H9 (cell line): ENCODE results near the gene ADGRL3. TPM values are rescaled to one million over a fixed set of nuclear protein-coding genes. Genes with fewer than 3 reads are reported as not detected.
"Not testable (repeated sequence)": the region's sequence is repeated elsewhere in the genome, so short reads cannot be mapped to it uniquely, and the experiment has no call there.

Experiments
- DNase-seq: peaks from one replicate; pipeline ENCODE4 v3.0.0-alpha.2; 2017
- H2AFZ ChIP-seq: one replicate; pipeline ENCODE4 v1.6.1; 2013; ENCODE audit warnings: mild to moderate bottlenecking, low read length, control low read depth, moderate library complexity
- H2AK5ac ChIP-seq: 2 replicates; pipeline ENCODE4 v1.6.1; 2013; ENCODE audit warnings: low read length, control low read depth, mixed read lengths; ENCODE audit not compliant: insufficient read length
- H2BK120ac ChIP-seq: one replicate; pipeline ENCODE4 v1.6.1; 2013; ENCODE audit warnings: low read depth, mild to moderate bottlenecking, low read length, control low read depth, inconsistent platforms; ENCODE audit not compliant: poor library complexity, severe bottlenecking
- H2BK12ac ChIP-seq: 2 replicates; pipeline ENCODE4 v1.6.1; 2013; ENCODE audit warnings: low read length, control low read depth, mixed read lengths, low read depth; ENCODE audit not compliant: insufficient read length
- H2BK15ac ChIP-seq: 2 replicates; pipeline ENCODE4 v1.6.1; 2013; ENCODE audit warnings: low read depth, low read length, control low read depth
- H2BK20ac ChIP-seq: one replicate; pipeline ENCODE4 v1.6.1; 2013; ENCODE audit warnings: low read depth, mild to moderate bottlenecking, low read length, control low read depth, inconsistent platforms; ENCODE audit not compliant: poor library complexity, severe bottlenecking
- H2BK5ac ChIP-seq: 2 replicates; pipeline ENCODE4 v1.6.1; 2013; ENCODE audit warnings: low read length, control low read depth, mixed read lengths; ENCODE audit not compliant: insufficient read length
- H3K14ac ChIP-seq: 2 replicates; pipeline ENCODE4 v1.6.1; 2013; ENCODE audit warnings: low read length, control low read depth; ENCODE audit not compliant: insufficient read depth
- H3K18ac ChIP-seq: 2 replicates; pipeline ENCODE4 v1.6.1; 2013; ENCODE audit warnings: low read depth, mild to moderate bottlenecking, mixed read lengths, low read length, control low read depth; ENCODE audit not compliant: insufficient read length
- H3K23ac ChIP-seq: 2 replicates; pipeline ENCODE4 v1.6.1; 2013; ENCODE audit warnings: low read length, control low read depth, mixed read lengths, low read depth; ENCODE audit not compliant: insufficient read length
- H3K23me2 ChIP-seq: 2 replicates; pipeline ENCODE4 v1.6.1; 2013; ENCODE audit warnings: low read depth, mild to moderate bottlenecking, mixed read lengths, low read length, control low read depth; ENCODE audit not compliant: insufficient read length, poor library complexity, severe bottlenecking
- H3K27ac ChIP-seq: 2 replicates; pipeline ENCODE4 v1.5.1; 2013; ENCODE audit warnings: low read length, control low read depth, mixed read lengths, low read depth; ENCODE audit not compliant: insufficient read length
- H3K27me3 ChIP-seq: 2 replicates; pipeline ENCODE4 v1.6.1; 2013; ENCODE audit warnings: low read length, control low read depth, inconsistent platforms; ENCODE audit not compliant: insufficient read depth
- H3K4ac ChIP-seq: 2 replicates; pipeline ENCODE4 v1.6.1; 2013; ENCODE audit warnings: low read depth, mild to moderate bottlenecking, control low read depth, inconsistent platforms, low read length, moderate library complexity
- H3K4me1 ChIP-seq: 2 replicates; pipeline ENCODE4 v1.6.1; 2013; ENCODE audit warnings: low read length, control low read depth, inconsistent platforms; ENCODE audit not compliant: insufficient read depth
- H3K4me2 ChIP-seq: 2 replicates; pipeline ENCODE4 v1.6.1; 2013; ENCODE audit warnings: low read length, control low read depth, mixed read lengths; ENCODE audit not compliant: insufficient read length, insufficient read depth
- H3K56ac ChIP-seq: 2 replicates; pipeline ENCODE4 v1.6.1; 2013; ENCODE audit warnings: low read depth, mild to moderate bottlenecking, mixed read lengths, low read length, control low read depth; ENCODE audit not compliant: insufficient read length
- H3K79me1 ChIP-seq: 2 replicates; pipeline ENCODE4 v1.6.1; 2013; ENCODE audit warnings: low read depth, mild to moderate bottlenecking, moderate library complexity, low read length, control low read depth, inconsistent platforms; ENCODE audit not compliant: insufficient read depth, poor library complexity, severe bottlenecking
- H3K79me2 ChIP-seq: 2 replicates; pipeline ENCODE4 v1.6.1; 2013; ENCODE audit warnings: low read length, control low read depth, inconsistent platforms; ENCODE audit not compliant: insufficient read depth
- H3K9ac ChIP-seq: 2 replicates; pipeline ENCODE4 v1.6.1; 2013; ENCODE audit warnings: low read length, control low read depth, mixed read lengths; ENCODE audit not compliant: insufficient read length; ENCODE audit errors: extremely low read depth
- H3K9me3 ChIP-seq: one replicate; pipeline ENCODE4 v1.6.1; 2013; ENCODE audit warnings: low read depth, low read length, inconsistent platforms; ENCODE audit not compliant: control insufficient read depth
- H3T11ph ChIP-seq: one replicate; pipeline ENCODE4 v1.6.1; 2013; ENCODE audit warnings: mild to moderate bottlenecking, low read length, control low read depth, inconsistent platforms
- H4K20me1 ChIP-seq: one replicate; pipeline ENCODE4 v1.6.1; 2013; ENCODE audit not compliant: control insufficient read depth, insufficient read length, insufficient read depth
- H4K5ac ChIP-seq: 2 replicates; pipeline ENCODE4 v1.6.1; 2013; ENCODE audit warnings: low read depth, mild to moderate bottlenecking, mixed read lengths, low read length, control low read depth; ENCODE audit not compliant: insufficient read length
- H4K8ac ChIP-seq: replicated peaks from 2 replicates; pipeline ENCODE4 v1.6.1; 2013; ENCODE audit warnings: low read length, control low read depth, mixed read lengths, low read depth; ENCODE audit not compliant: insufficient read length
- H4K91ac ChIP-seq: 2 replicates; pipeline ENCODE4 v1.6.1; 2013; ENCODE audit warnings: low read depth, mild to moderate bottlenecking, moderate library complexity, mixed read lengths, low read length, control low read depth; ENCODE audit not compliant: insufficient read length
- H3K27ac Mint-ChIP-seq, 3 experiments: 2 replicates in 2 of 3; 3 replicates in 1 of 3; pipeline ENCODE4 v1.8.0; 2020 to 2021; ENCODE audit warnings: mixed read lengths in 3 of 3, mild to moderate bottlenecking in 1 of 3, moderate library complexity in 1 of 3
- H3K27me3 Mint-ChIP-seq: 2 replicates; pipeline ENCODE4 v1.8.0; 2021; ENCODE audit warnings: low read depth, mild to moderate bottlenecking, moderate library complexity, mixed read lengths
- H3K36me3 Mint-ChIP-seq, 3 experiments: 2 replicates in 2 of 3; 3 replicates in 1 of 3; pipeline ENCODE4 v1.8.0; 2020 to 2021; ENCODE audit warnings: low read depth in 3 of 3, mixed read lengths in 3 of 3; ENCODE audit not compliant: insufficient read depth in 1 of 3
- H3K4me1 Mint-ChIP-seq, 2 experiments: 2 replicates each; pipeline ENCODE4 v1.8.0; 2020; ENCODE audit warnings: mixed read lengths in 2 of 2
- H3K4me3 Mint-ChIP-seq, 2 experiments: 2 replicates in 1 of 2; 3 replicates in 1 of 2; pipeline ENCODE4 v1.8.0; 2020 to 2021; ENCODE audit warnings: mild to moderate bottlenecking in 2 of 2, mixed read lengths in 2 of 2, moderate library complexity in 1 of 2
- H3K9me3 Mint-ChIP-seq, 2 experiments: 2 replicates in 1 of 2; 3 replicates in 1 of 2; pipeline ENCODE4 v1.8.0; 2020; ENCODE audit warnings: mild to moderate bottlenecking in 2 of 2, mixed read lengths in 2 of 2, moderate library complexity in 1 of 2
- whole genome bisulfite sequencing: extraction: QIAGEN DNeasy Blood & Tissue Kit; methylation state at CpG from one replicate; pipeline ENCODE4 v1.1.7; 2013; ENCODE audit warnings: missing lambda C conversion rate, low lambda C conversion rate, mixed read lengths; ENCODE audit not compliant: insufficient read length; ENCODE audit errors: extremely low coverage; 5-methylcytosine and 5-hydroxymethylcytosine counted together
- total RNA-seq: library from RNA; stranded (reverse); gene quantifications from 2 replicates; pipeline ENCODE4 v1.2.1, GENCODE V29; 2021
- TF ChIP-seq, protein P1 (sequence below): fragments of 200-600 bp; sonication (generic); conservative IDR thresholded peaks from 3 replicates; pipeline ENCODE4 v1.8.0; 2021; ENCODE audit warnings: antibody characterized with exemption, mild to moderate bottlenecking

ADGRL3 gene
- total RNA-seq, 1 experiment from 2014 or later: 5.9 TPM

DNA sequence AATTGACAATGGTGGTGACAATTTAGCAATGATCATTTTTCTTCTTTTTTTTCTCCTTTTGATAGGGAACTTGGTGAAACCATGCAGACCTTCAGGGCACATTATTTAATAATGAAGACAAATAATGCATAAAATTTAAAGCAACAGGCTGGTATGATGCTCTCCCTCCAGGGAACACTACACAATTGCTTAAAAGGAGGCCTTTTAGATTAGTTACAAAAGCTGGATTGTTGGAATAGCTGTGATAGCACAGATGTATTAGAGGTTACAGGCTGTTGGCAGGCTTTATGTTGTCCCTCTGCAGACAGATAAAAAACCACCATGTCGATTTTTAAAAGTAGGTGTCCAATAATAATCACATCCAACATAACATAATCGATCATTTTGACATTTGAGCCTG is 307.0 kb downstream of the ADGRL3 start:
- Histone ChIP-seq H3T11ph (no peak overlapping the region), H3K56ac (no peak overlapping the region), H4K5ac (no peak overlapping the region), H3K23me2 (no peaks in the 10 kb centered on the region), H2BK20ac (no peak overlapping the region), H3K23ac (no peak overlapping the region), H3K79me2 (no peaks in the 10 kb centered on the region), H2BK15ac (no peak overlapping the region), H2AFZ (no peak overlapping the region), H3K27ac (no peak overlapping the region), H3K27me3 (no peaks in the 10 kb centered on the region), H3K4me1 (no peaks in the 10 kb centered on the region), H3K9me3 (no peaks in the 10 kb centered on the region), H4K91ac (no peak overlapping the region), H3K9ac (no peak overlapping the region), H3K18ac (no peak overlapping the region), H3K4ac (no peak overlapping the region), H3K4me2 (no peak overlapping the region), H2BK12ac (no peak overlapping the region), H3K14ac (no peak overlapping the region), H4K8ac (no peak overlapping the region), H4K20me1 (no peaks in the 10 kb centered on the region), H2BK120ac (no peak overlapping the region), H2AK5ac (no peak overlapping the region), H2BK5ac (no peak overlapping the region), H3K79me1 (no peaks in the 10 kb centered on the region)
- no peak for DNase-seq
- Mint-ChIP-seq H3K36me3 (peaks cover 0 to 6% (median 0%) of the 10 kb centered on the region in 3 experiments; a peak in 4 of 7 replicates), H3K9me3 (peaks cover 3 to 6% of the 10 kb centered on the region in 2 experiments; a peak in 4 of 5 replicates), H3K27ac (no peak overlapping the region), H3K4me3 (no peak overlapping the region), H3K27me3 (no peaks in the 10 kb centered on the region), H3K4me1 (no peaks in the 10 kb centered on the region)
- no CpG with 5 or more reads among the region's 2 CpGs for whole genome bisulfite sequencing
- TF ChIP-seq, protein P1, sequence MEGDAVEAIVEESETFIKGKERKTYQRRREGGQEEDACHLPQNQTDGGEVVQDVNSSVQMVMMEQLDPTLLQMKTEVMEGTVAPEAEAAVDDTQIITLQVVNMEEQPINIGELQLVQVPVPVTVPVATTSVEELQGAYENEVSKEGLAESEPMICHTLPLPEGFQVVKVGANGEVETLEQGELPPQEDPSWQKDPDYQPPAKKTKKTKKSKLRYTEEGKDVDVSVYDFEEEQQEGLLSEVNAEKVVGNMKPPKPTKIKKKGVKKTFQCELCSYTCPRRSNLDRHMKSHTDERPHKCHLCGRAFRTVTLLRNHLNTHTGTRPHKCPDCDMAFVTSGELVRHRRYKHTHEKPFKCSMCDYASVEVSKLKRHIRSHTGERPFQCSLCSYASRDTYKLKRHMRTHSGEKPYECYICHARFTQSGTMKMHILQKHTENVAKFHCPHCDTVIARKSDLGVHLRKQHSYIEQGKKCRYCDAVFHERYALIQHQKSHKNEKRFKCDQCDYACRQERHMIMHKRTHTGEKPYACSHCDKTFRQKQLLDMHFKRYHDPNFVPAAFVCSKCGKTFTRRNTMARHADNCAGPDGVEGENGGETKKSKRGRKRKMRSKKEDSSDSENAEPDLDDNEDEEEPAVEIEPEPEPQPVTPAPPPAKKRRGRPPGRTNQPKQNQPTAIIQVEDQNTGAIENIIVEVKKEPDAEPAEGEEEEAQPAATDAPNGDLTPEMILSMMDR: no peak

DNA sequence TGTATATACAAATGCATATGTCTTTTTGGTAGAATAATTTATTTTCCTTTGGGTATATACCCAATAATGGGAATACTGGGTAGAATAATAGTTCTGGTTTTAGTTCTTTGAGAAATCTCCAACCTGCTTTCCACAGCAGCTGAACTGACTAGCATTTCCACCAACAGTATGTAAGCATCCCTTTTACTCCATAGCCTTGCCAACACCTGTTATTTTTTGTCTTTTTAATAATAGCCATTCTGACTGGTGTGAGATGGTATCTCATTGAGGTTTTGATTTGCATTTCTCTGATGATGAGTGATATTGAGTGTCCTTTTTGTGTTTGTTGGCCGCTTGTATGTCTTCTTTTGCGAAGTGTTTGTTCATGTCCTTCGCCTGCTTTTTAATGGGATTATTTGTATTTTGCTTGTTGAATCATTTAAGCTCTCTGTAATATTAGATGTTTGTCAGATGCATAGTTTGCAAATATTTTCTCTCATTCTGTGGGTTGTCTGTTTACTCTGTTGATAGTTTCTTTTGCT is 309.7 kb downstream of the ADGRL3 start:
- H4K5ac ChIP-seq, H2BK120ac ChIP-seq, H3K79me1 ChIP-seq, DNase-seq, H2BK5ac ChIP-seq, H4K91ac ChIP-seq, H3K27ac ChIP-seq, H3K4me1 ChIP-seq, H3K23me2 ChIP-seq, H3K4me2 ChIP-seq, H3K27me3 Mint-ChIP-seq, H3K4ac ChIP-seq, H3K36me3 Mint-ChIP-seq, H4K20me1 ChIP-seq, H2BK12ac ChIP-seq, H3K4me1 Mint-ChIP-seq, H3K23ac ChIP-seq, H3K79me2 ChIP-seq, H2BK15ac ChIP-seq, H3K4me3 Mint-ChIP-seq, H3K18ac ChIP-seq, H3T11ph ChIP-seq, H2BK20ac ChIP-seq, H2AK5ac ChIP-seq, H3K27me3 ChIP-seq, H3K9me3 ChIP-seq, H2AFZ ChIP-seq, H3K9ac ChIP-seq, H4K8ac ChIP-seq, H3K27ac Mint-ChIP-seq, H3K56ac ChIP-seq, H3K9me3 Mint-ChIP-seq, H3K14ac ChIP-seq: not testable (repeated sequence)
- no CpG with 5 or more reads among the region's 3 CpGs for WGBS
